HUES48 (cell line): ENCODE results near the gene PRSS50.
"Not testable (repeated sequence)": the region's sequence is repeated elsewhere in the genome, so short reads cannot be mapped to it uniquely, and the experiment has no call there.

ENCODE experiments used
- H3K27ac ChIP-seq: one replicate; pipeline ENCODE4 v1.7.0; 2013; ENCODE audit warnings: low read depth, low read length, inconsistent platforms
- H3K27me3 ChIP-seq: 2 replicates; pipeline ENCODE4 v1.6.1; 2013; ENCODE audit warnings: mild to moderate bottlenecking, low read length; ENCODE audit not compliant: control insufficient read depth, insufficient read depth
- H3K36me3 ChIP-seq: 2 replicates; pipeline ENCODE4 v1.6.1; 2013; ENCODE audit warnings: low read length; ENCODE audit not compliant: control insufficient read depth, insufficient read depth
- H3K4me1 ChIP-seq: 2 replicates; pipeline ENCODE4 v1.6.1; 2013; ENCODE audit warnings: mild to moderate bottlenecking, low read length; ENCODE audit not compliant: control insufficient read depth, insufficient read depth
- H3K4me3 ChIP-seq: 2 replicates; pipeline ENCODE4 v1.5.1; 2013; ENCODE audit warnings: mild to moderate bottlenecking, low read depth, low read length
- H3K9ac ChIP-seq: 2 replicates; pipeline ENCODE4 v1.6.1; 2013; ENCODE audit warnings: mild to moderate bottlenecking, low read depth, low read length, moderate library complexity
- H3K9me3 ChIP-seq: 2 replicates; pipeline ENCODE4 v1.6.1; 2013; ENCODE audit warnings: low read length; ENCODE audit not compliant: control insufficient read depth, insufficient read depth

The PRSS50 gene

DNA sequence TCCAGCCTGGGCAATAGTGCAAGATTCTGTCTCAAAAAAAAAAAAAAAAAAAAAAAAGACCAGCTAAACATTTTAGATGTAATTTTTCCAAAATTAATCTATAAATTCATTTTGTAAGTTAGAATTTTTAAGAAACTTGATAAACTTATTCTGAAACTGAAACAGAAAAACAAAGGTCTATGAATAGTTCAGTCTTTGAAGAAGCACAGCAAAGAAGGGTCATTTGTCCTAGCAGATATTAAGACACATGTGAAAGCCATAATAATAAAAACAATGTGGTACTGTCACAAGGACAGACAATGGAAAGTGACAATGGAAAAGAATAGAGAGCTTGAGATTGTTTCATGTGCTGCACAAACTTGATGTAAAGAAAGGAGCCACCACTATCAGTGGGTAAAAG lies 29.0 kb upstream of the PRSS50 start:
- H3K27me3 ChIP-seq: no peaks in the 10 kb centered on the region
- H3K4me1 ChIP-seq: peaks cover 4% of the 10 kb centered on the region; the same call in 1 of the 2 replicates
- no peak overlapping the region for H3K4me3 ChIP-seq
- H3K9ac ChIP-seq: no peak overlapping the region
- no peaks in the 10 kb centered on the region for H3K9me3 ChIP-seq
- no peak overlapping the region for H3K27ac ChIP-seq
- no peaks in the 10 kb centered on the region for H3K36me3 ChIP-seq

- H3K36me3 ChIP-seq: no peaks in the 10 kb centered on the region
- H3K4me3 ChIP-seq: no peak overlapping the region
- no peaks in the 10 kb centered on the region for H3K27me3 ChIP-seq
- no peak overlapping the region for H3K27ac ChIP-seq
- peaks cover 2% of the 10 kb centered on the region; the same call in 1 of the 2 replicates for H3K4me1 ChIP-seq
- H3K9me3 ChIP-seq: no peaks in the 10 kb centered on the region
- H3K9ac ChIP-seq: no peak overlapping the region
Observed at GRCh38 chr3:46742992-46743585, 25.4 kb upstream of the PRSS50 start.

- not testable (repeated sequence) for H3K36me3 ChIP-seq, H3K27ac ChIP-seq, H3K27me3 ChIP-seq, H3K9me3 ChIP-seq, H3K4me3 ChIP-seq, H3K9ac ChIP-seq, H3K4me1 ChIP-seq
Observed at GRCh38 chr3:46739565-46739964, 21.9 kb upstream of the PRSS50 start.

DNA sequence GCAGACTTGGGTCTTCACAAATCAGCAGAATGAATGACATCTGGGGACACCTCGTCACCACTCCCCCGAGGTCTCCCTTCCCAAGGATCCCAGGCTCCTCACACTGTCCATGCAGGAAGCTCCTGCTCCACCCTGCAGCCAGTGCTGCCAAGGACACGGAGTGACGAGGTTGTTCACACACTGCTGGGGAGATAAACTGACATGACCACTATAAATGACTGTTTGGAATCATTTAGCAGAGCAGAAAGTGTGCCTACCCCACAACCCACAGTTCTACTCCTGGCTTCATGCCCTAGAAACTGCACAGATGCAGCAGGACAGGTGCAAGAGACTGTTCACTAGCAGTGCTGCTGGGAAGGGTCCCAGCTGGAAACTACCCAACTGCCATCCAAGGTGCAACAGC lies 19.7 kb upstream of the PRSS50 start:
- no peaks in the 10 kb centered on the region for H3K4me1 ChIP-seq
- H3K4me3 ChIP-seq: no peak overlapping the region
- no peaks in the 10 kb centered on the region for H3K9me3 ChIP-seq
- no peaks in the 10 kb centered on the region for H3K36me3 ChIP-seq
- H3K27me3 ChIP-seq: no peaks in the 10 kb centered on the region
- H3K9ac ChIP-seq: no peak overlapping the region
- no peak overlapping the region for H3K27ac ChIP-seq

- Histone ChIP-seq H3K9me3 (no peaks in the 10 kb centered on the region), H3K9ac (no peak overlapping the region), H3K27ac (no peak overlapping the region), H3K4me1 (no peaks in the 10 kb centered on the region), H3K4me3 (no peak overlapping the region), H3K27me3 (no peaks in the 10 kb centered on the region), H3K36me3 (no peaks in the 10 kb centered on the region)
Observed at GRCh38 chr3:46736006-46736872, 18.6 kb upstream of the PRSS50 start.

DNA sequence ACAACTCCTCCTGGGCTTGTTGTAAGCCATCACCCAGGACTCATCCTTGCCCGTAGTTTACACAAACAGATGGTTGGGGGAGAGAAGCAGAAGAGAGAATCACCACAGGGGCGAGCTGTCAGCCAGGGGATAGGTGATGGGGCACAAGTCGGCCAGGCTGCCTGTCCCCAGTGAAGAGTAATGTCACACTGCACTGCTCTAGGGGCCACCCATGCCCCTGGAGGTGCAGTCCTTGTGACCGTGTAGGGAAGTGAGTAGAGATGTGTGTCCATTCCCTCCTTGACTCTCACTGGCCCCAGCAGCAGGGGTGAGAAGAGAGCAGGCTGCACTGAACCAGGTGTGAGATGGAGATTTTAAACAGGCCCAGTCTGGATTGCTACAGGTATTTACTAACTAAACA lies 17.1 kb upstream of the PRSS50 start:
- Histone ChIP-seq H3K4me1 (no peaks in the 10 kb centered on the region), H3K9ac (no peak overlapping the region), H3K4me3 (no peak overlapping the region), H3K27me3 (no peaks in the 10 kb centered on the region), H3K36me3 (no peaks in the 10 kb centered on the region), H3K9me3 (no peaks in the 10 kb centered on the region), H3K27ac (no peak overlapping the region)

DNA sequence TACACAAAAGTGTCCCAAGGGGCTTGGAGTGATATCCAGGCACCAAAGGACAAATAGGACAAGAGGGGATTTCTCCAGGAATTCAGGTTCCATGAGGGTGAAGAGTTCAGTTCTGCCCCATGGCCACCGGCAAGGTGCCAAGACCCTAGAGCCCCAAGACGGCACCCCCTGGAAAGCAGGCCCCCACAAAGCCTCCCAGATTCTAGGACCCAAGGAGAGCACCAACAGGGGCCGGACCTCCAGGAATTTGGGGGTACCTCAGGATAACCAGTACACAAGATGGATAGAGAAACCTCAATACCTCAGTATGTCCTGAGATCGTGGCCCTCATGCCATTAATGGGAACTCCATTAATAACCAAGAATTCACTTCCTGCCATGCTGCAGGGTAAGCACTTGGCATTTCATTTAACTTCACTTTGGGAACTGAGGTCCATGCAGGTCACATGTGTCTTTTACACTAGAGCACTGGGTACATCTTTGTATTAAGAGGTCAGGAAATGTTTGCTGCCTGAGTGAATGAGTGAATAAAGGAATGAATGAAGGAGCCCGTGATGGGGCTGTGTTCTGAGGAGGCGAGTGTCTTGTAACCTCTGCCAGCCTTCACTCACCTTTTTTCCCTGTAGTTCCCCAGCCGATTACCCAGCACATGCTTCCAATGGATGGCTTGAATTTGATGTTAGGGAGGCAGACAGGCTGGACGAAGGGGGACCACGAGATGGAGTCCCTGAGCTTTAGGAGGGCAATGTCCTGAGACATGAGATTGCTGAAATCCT lies 15.5 kb upstream of the PRSS50 start:
- Histone ChIP-seq H3K27ac (no peak overlapping the region), H3K4me1 (peaks cover 3% of the 10 kb centered on the region; the same call in 1 of the 2 replicates)

DNA sequence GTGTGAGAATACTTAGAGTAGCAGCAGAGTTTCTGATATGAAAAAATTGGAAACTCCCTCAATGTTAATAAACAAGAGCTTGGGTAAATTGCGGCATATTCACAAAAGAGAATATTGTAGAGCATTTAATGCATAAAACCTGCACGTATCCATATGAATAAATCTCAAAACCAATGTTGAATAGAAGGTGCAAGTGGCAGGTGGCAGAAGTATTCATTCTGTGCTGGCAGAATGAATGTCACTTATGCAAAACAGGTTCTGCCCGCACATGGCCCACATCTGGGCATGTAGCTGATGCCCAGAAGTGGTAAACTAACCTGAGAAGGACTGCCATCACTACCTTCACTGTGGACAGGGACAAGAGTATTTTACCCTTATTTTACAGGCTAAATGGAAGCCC lies 14.1 kb upstream of the PRSS50 start:
- no peaks in the 10 kb centered on the region for H3K9me3 ChIP-seq
- no peak overlapping the region for H3K27ac ChIP-seq
- no peaks in the 10 kb centered on the region for H3K27me3 ChIP-seq
- no peak overlapping the region for H3K4me3 ChIP-seq
- H3K36me3 ChIP-seq: no peaks in the 10 kb centered on the region
- H3K9ac ChIP-seq: no peak overlapping the region
- peaks cover 4% of the 10 kb centered on the region for H3K4me1 ChIP-seq

More for the DNA sequence above, 15.5 kb upstream of the PRSS50 start:
- Histone ChIP-seq H3K9me3 (no peaks in the 10 kb centered on the region), H3K27me3 (no peaks in the 10 kb centered on the region), H3K4me3 (no peak overlapping the region), H3K36me3 (no peaks in the 10 kb centered on the region), H3K9ac (no peak overlapping the region)

DNA sequence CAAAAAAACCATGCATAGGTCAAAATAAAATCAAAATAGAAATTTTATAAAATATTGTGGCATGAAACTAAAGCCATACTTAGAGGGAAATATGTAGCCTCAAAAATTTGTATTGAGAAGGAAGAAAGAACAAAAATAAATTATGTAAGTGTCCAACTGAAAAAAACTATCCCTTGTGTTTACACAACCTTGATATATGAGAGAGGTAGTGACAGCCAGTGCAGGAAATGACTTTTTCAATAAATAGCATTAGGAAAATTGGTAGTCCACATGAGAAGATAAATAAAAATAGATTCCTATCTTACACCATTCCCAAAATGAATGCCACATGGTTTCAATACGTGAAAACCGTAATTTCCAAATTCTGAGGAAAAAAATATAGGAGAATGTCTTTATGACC lies 13.2 kb upstream of the PRSS50 start:
- Histone ChIP-seq H3K27ac (no peak overlapping the region), H3K4me3 (no peak overlapping the region), H3K9me3 (no peaks in the 10 kb centered on the region), H3K9ac (no peak overlapping the region), H3K27me3 (no peaks in the 10 kb centered on the region), H3K36me3 (no peaks in the 10 kb centered on the region), H3K4me1 (peaks cover 13% of the 10 kb centered on the region)

- Histone ChIP-seq H3K27me3 (no peaks in the 10 kb centered on the region), H3K9me3 (no peaks in the 10 kb centered on the region), H3K4me3 (no peak overlapping the region), H3K4me1 (peaks cover 13% of the 10 kb centered on the region), H3K27ac (no peak overlapping the region), H3K36me3 (no peaks in the 10 kb centered on the region), H3K9ac (no peak overlapping the region)
Observed at GRCh38 chr3:46729038-46729437, 11.4 kb upstream of the PRSS50 start.
